HTERT RPE-1 (cell line): Measurements from ENCODE around the gene HSD17B1.

Experiments used
- in situ Hi-C: fragments of 300-500 bp; cut with MboI; formaldehyde crosslinking; loops from 4 replicates; pipeline ENCODE4 v1.14.3; 2020; ENCODE audit warnings: low sequenced_read_pairs

Gene HSD17B1

DNA sequence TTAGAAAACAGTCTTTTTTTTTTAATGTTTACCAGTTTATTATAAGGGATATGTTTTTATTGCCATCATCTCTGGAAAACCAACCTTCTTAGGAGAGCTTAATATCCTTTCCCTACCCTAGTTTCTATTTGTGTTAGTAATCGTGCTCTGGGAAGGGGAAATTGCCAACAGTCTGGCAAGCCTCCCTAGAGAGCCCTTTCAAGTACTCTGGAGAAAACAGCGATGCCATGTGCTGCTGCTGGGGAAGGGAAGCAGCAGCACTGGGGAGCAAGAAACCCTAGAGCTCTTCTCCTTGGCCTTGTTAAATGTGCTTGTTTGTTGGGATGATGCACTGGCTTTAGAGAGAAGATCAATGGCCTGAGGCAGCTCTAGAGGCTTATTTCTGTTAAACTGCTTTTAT lies 46.2 kb downstream of the HSD17B1 start:
- in situ Hi-C loops = no loop called here

DNA sequence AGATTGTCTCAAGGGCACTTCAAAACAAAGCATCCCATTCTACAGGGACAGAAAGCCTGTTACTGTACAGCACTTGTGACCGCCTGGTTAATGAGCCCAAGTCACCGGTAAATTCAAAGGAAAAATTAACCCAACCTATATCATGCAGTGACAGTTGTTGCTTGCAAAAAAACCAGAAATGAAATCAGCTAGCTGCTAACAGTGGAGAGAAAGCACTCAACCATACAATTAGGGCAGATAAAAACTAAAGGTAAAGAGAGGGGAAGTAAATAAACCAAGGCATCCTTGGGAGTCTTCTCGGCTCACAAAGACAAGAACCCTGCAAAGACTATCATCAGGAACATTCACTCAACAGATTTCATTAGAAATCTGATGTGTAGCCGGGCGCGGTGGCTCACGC lies 50.6 kb downstream of the HSD17B1 start:
- in situ Hi-C loops = no loop called here
